ENCODE measurements around the gene HOXB8.

DNA sequence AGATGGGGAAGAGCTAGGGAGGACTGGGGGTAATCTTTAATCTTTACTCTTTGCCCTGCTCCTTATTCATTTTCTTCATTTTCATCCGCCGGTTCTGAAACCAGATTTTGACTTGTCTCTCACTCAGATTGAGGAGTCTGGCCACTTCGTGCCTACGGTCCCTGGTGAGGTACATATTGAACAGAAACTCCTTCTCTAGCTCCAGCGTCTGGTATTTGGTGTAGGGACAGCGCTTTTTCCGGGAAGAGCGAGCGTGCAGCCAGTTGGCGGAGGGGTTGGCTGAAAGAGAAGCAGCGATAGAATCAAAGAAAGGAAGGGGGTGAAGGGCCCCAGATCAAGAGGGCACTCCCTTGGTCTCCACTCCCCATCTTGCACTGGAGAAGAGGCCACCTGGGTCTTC, 7.8 kb upstream of the HOXB8 start:
- TF ChIP-seq, protein P1, sequence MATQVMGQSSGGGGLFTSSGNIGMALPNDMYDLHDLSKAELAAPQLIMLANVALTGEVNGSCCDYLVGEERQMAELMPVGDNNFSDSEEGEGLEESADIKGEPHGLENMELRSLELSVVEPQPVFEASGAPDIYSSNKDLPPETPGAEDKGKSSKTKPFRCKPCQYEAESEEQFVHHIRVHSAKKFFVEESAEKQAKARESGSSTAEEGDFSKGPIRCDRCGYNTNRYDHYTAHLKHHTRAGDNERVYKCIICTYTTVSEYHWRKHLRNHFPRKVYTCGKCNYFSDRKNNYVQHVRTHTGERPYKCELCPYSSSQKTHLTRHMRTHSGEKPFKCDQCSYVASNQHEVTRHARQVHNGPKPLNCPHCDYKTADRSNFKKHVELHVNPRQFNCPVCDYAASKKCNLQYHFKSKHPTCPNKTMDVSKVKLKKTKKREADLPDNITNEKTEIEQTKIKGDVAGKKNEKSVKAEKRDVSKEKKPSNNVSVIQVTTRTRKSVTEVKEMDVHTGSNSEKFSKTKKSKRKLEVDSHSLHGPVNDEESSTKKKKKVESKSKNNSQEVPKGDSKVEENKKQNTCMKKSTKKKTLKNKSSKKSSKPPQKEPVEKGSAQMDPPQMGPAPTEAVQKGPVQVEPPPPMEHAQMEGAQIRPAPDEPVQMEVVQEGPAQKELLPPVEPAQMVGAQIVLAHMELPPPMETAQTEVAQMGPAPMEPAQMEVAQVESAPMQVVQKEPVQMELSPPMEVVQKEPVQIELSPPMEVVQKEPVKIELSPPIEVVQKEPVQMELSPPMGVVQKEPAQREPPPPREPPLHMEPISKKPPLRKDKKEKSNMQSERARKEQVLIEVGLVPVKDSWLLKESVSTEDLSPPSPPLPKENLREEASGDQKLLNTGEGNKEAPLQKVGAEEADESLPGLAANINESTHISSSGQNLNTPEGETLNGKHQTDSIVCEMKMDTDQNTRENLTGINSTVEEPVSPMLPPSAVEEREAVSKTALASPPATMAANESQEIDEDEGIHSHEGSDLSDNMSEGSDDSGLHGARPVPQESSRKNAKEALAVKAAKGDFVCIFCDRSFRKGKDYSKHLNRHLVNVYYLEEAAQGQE (IDR thresholded peaks at IDR 0.05; ENCODE audit: insufficient read depth in 1 of 2, low read depth in 2 of 2, low read length in 2 of 2): no peak
- TF ChIP-seq TAF1 (IDR thresholded peaks at IDR 0.05; ENCODE audit: borderline replicate concordance, insufficient read depth, low read length): no peak
